AML-193 (cell line): ENCODE data around the gene RBMS1.

Experiments
- DNase-seq, 2 experiments: peaks; one replicate each; lab custom pipeline; 2025; lab: John Stamatoyannopoulos, UW

The RBMS1 gene

DNA sequence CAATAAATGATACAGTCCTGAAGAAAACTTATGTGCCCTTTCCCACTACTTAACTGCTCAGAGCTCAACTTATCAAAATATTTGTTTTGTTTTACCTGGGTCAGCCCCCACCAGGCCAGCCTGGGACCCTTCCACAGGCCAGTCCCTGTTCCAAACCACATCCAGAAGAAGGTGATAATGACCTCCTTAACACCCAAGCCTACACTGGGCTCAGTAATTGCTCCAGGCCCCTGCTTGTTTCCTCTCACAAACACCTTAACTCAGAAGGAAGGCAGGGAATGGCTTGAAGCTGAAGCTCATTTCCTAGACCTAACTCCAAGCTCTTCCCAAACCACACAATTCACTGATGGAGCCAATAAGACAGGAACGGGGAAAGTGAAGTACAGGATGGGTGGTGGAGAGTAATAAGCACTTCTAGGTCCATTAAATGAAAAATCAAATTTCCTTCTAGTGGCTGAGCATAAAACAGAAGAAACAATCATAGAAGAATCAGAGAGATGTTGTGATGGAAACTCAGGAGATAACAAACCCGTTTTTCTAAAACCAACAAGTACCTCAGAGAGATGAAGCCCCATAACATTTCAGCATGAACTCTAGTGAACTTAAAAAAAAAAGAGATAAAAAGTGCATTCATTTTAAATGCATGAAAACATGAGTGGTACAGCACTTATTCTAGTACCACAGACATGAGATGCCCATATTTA lies 160.1 kb downstream of the RBMS1 start:
- no peak for DNase-seq

DNA sequence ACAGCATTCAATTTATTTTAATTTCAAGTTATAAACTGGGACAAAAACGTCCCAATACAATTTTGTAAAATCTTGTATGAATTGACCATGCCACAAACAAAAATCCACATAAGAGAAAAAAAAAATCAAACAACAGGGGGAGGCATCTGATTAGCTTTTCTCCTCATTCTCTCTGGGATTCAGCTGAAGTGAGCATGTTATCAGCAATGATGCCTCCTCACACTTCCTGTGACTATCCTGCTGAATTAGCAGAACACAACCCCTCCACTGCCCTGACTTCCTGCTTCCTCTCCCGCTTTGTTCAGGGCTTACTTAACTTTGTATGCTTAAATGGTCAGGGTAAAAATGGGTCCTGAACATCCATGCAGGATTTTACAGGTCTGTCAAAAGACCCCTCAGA lies 161.3 kb downstream of the RBMS1 start:
- DNase-seq = peak; percentile 47

DNA sequence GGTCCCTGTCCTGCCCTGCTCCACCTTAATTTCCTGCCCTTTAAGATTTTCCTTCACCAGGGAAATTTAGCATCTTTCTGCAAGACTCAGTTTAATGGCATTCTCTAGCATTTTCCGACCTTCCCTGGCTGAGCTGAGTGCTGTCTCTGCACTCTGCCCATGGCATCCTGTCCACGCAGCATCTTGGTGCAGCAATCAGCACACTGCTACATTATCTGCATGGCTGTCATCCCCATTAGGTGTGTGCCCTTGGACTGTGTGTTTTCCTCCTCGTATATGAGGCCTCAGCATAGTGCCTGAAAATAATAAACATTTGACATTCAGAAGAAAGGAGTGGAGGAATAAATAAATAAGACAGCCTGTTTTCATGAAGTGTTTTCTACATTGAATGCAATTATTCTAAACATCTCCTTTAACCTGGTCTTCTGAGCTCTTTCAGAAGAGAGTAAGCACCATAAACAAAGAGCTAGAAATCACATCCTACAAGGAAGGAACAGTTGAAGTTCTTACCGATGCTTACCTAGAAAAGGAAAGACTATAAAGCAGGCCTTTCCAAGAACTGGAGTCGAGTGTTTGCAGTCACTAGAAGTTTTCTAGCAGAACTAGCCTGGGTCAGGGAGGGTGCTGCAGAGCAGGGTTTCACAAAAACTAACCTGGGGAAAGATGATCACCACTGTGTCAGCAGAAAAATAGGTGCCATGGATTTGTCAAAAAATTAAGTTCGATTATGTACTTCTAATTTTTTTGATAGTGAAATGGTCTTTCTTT lies 162.2 kb downstream of the RBMS1 start:
- no peak for DNase-seq

DNA sequence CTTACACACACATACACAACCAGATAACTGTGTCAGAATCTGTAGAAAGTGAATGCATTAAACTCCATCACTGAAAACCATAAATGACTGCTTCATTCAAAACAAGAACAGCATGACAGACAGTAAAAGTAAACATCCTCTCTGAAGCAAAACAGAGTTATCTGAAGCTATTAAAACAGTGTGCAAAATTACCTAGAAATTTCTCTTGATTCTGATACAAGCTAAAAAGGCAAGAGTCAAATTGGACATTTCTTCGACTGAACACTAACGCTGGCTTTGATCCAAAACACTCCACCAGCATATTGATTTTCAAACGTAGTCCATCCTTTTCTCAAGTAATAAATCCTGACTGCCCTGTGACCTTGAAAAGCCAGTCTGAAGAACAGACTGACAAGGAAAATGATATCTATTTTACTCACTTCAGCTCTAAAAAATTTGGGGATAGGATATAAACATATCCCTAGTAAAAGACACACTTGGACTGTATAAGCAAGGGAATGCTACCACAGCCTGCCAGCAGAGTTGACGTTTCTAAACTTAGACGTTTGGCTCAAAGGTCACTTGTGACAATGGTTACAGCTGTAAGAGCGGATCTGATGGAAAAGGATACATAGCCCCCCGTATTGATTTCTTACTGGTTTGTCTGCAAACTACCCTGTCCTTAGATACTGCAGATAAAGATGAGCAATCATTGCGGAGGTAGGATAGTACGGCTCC lies 164.6 kb downstream of the RBMS1 start:
- DNase-seq = no peak

DNA sequence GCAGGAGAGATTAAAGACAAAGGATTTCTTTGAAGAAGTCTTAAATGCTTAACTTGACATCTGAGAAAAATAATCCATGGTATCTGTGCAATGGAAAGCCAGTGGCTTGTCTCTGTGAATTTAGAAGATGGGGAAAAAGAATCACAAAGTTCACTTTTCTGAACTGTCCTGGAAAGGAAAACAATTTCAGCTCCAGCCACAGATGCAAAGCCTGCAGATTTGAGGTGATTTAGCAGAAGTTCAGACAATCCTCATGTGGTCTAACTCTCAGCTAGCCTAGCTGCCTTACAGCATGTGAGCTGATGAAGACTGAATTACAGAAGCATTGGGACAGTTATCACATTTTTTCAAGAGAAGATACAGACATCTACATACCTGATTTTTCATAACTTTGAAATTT lies 166.8 kb downstream of the RBMS1 start:
- no peak for DNase-seq

DNA sequence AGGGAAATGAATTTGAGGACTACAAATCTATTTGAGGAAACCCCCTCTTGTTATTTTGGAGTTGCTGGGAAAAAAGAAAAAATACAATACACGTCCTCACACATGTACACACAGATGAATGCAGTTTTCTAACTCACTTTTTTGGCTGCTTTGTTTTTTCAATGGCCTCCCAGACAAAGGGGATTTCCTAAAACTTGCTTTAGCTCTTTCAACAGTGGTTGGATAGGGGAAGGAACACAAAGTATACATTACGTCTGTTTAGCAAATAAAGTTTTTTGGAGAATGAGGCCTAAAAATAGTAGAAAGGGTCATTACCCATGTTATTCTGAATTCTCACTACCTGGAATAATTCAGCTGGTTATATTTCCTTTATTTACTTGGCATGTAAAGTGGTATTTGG lies 168.2 kb downstream of the RBMS1 start:
- DNase-seq = no peak

DNA sequence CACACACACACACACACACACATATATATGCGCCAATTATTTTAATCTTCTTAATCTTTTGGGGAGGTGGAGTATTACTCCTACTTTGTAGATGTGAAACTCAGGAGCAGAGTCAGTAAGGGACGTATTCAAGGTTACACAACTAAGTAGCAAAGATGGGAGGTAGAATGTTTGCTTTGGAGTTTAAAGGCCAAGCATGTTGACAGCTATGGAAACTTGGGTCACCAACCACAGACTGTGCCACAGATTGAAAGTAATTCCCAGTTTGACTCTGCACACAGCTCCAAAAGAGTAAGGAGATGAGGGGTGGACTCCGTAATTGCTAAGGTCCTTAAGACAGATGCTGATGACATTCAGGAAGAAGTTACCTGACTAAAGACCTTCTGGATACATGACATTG lies 168.7 kb downstream of the RBMS1 start:
- DNase-seq = no peak

DNA sequence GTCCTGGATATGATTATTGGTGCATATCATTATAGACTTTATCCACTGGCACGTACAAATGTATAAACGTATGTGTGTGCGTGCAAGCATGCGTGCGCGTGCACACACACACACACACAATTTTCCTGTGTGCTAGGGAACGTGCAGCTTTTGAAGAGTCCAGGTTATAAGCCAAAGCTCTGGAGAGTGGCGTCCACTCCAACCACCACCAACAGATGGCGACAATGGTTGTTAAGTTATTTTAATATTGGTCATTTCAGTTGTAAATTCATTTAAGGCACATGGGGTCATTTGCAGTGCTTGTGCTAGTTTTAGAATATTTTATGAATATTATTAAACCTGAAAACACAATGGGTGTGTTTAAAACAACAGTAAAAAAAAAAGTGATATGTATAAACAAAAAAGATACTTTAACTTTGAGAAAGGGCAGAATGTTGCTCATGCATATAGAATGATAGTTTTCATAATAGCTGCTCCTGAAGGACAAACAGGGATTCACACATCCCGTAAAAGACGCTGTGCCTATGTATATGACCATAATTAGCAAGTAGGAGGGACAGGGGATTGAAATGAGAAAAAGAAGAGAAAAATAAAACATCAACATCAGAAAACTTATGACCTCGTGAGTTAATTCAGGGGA lies 169.3 kb downstream of the RBMS1 start:
- peak; percentile 29 to 38 for DNase-seq

DNA sequence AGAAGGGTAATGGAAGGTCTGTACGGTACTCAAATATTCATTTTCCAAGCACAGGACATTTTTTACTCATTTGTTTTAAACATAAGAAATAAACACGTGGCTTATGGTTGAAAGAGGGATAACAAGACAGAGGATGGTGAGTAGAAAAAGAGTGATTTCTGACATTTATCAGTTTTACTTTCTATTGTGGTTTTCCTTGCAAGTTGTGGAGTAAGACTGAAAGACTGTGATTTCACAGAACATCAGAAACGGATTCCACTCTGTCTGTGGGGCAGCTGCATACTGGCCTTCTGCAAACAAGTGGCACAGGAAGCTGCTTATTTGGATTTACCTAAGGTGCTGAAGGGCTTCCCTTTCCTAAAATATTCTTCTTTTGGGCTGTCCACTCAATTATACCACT lies 171.3 kb downstream of the RBMS1 start:
- DNase-seq = no peak

DNA sequence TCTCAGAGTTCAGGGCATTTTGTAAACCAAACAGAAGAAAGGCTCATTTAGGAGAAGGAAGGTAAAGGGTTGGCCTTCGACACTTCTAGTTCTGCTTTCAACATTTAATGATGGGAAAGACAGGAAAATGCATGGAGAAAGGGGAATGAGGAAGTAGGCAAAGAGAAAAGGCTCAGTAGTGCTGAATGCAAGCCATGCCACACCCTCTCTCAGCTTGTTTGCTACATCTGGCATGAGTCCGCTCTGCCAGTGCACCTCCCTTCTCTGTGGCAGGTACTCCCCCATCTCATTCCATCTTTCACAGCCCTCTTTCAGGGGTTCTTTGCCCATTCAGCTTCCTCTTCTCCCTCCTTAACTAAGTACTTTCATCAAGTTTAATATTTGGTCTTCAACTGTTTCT lies 172.6 kb downstream of the RBMS1 start:
- no peak for DNase-seq

DNA sequence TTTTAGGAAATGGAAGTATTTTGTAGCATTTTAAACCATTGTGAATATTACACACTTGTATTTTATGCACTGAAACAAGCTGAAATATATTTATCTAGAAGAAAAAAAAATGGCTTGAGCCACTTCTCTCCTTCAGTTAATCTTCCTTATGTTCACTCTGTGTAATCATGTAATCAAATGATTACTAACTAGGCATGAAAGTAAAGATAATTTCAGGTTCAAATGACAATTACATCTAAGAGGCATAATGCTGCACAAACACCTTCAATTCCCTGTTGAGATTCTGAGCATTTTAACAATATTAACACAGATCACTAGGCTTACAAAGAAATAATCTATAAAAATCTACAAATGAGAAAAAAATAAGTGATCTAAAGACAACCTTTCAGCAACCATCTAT lies 173.9 kb downstream of the RBMS1 start:
- no peak for DNase-seq

DNA sequence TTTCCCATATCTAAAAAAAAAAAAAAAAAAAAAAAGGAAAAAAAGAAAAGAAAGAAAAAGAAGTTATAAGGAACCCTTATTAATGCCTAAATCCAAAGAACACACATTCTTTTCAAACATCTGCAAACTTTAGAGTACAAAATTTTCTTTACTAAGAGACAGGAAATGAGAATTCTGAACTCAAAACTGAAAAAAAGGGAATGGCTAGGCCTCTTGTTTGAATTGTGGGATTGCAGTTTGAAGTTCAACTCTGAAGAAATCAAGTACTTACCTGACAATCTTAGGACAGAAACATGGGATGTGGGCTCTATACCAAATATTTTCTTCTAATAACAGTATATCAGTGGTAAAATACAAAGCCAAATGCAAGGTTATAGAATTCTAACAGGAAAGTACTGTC lies 175.4 kb downstream of the RBMS1 start:
- no peak for DNase-seq

DNA sequence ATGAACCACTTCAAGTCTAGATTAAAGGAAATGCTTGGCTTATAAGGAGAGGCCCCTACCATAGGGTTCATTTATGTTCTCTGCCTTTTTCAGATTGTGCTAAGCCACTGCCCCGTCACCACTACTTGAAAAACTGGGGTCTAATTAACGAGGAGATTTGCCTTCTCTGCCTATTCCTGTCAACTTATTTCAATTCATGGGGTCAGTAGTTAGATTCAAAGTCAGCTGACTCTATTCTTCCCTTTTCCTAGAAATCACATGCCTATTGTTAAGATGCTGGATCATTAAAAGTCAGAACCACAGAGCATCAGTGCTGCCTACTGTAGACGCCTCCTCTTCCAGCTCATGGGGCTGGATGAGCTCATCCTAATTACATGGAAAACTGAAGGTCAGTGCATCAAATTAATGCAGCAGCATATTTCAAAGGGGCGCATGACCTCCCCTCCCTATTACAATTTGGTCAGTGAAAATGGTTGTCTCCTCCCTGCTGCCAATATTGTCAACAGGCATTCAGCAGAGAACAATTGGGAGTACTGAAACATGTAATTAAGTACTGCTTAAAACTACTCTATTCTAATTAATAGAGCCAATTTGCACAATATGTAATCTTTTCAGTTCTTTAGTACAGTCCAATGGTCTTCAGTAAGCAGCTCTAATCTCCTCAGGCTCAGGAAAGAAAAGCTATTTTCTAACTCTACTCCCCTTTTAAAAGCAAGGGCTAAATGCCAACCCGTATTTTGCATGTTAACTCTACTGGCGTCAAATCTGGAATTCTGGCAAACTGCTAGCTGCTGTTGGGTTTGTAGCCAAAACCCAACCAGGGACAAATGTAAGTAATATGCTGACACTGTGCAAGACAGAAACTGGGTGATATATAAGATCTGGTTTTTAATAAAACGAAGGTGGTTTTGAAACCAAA lies 176.2 kb downstream of the RBMS1 start:
- no peak for DNase-seq

DNA sequence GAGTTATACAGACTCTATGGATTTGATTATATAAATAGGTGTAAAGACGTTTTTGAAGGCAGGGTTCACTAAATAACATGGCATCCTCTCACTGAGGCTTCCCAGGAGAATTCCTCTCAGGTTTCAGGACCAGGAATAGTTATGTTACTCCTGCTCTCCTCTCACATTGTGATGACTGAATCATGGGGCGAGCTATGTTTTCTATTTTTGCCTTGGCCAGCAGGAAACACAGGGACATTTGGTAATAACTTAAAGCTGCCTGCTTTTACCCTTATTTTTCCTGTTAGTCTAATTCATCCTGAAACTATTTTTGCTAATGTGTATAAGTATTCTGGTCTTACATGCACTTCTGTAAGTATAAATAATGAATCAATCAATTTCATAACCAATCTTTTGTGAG lies 178.3 kb downstream of the RBMS1 start:
- DNase-seq = no peak

DNA sequence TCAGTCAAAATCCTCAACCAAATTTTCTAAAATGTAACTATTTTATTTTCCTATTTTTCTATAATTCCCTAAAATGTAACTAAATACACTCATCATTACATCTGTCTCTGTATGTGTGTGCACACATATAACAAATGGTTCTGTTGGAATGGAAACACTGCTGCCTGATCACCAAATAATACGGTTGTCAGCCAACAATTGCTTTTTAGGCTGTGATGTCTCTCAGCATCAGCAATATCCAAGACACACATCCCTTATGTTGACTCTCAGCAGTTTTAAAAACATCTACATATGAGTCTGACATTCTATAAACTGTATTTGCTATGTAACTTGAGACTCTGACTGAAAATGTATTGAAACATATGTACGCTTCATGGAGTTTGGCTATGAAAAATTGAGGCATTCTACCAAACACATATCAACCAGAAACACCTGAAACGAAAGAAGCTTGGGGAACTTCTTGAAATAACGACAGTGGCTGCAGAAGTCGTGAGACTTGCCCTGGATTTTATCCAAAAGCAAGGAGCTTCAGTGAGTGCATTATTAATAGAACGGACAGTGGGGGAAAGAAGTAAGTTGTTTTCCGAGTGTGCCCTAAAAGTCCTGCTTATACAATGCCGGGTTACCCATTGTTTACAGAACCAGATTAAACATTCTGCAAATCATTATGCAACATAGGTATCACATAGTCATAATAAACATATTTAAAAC lies 183.3 kb downstream of the RBMS1 start:
- no peak for DNase-seq

DNA sequence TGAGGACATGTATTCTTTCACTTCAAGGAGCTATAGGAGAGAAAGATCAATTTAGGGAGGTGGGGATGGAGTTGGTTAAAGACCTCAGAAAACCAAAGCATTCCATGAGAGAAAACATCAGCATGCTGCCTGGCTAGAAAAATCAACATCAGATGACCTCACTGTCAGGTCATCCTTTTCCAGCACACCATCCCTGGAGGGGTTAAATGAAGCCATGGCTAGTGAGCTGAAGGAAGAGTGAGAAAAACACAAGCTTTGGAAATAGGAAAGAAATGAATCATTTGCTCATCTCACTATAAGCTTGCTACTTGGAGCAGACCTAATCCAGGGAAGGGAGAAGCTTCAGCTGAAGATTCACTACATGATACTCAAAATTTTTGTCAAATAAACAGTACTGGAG lies 184.0 kb downstream of the RBMS1 start:
- no peak for DNase-seq

DNA sequence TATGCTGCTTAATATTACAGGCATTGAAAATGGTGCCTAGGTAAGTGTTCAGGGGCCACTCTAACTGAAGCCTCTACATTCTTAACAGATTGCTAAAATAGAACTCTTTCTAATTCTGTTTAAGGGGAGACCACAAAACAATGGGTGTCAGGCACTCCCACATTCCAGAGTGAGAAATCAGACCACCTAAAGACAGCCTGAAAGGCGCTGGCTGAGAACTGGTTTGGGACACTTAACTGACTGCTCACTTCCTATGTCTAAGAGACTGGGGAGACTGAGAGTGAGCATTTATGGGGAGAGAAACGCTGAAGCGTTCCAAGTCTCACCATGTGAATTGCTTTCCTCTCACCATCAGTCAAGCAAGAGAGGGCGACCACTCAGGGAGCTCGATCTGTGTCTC lies 184.7 kb downstream of the RBMS1 start:
- no peak for DNase-seq

DNA sequence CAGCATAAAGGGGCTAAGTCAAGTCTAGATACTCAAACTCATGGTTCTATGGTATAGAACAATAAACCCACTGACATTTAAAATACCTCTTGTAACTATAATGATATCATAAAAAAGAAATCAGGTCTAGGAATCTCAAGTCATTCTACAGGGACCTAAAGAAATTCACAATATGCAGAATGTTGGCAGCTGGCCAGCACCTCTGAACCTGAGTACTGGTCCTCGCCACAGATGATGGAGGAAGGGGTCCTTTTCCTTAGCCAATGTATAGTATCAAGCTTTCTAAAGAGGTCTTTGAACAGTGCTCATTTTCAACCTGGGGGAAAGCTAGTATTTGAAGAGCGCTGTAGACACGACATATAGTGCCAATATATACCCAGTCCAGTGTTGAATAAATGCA lies 185.1 kb downstream of the RBMS1 start:
- no peak for DNase-seq

DNA sequence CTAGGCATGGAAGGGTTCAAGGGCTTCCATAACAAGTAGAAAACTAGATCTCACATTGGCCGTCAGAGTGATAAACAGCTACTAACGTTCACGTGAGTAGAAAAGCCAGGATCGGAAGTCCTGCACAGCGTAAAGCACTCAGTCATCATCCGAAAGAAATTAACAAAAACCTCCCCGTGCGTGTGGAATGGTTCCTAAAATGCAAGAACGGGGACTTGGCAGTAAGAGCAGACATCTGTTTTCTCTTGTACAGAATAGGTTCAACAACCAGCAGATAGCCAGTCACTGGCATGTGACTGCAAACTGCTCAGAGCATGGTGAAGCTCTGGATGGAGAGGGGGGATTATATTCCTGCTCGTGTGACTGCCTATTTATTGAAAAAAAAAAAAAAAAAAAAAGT lies 186.6 kb downstream of the RBMS1 start:
- DNase-seq = no peak

DNA sequence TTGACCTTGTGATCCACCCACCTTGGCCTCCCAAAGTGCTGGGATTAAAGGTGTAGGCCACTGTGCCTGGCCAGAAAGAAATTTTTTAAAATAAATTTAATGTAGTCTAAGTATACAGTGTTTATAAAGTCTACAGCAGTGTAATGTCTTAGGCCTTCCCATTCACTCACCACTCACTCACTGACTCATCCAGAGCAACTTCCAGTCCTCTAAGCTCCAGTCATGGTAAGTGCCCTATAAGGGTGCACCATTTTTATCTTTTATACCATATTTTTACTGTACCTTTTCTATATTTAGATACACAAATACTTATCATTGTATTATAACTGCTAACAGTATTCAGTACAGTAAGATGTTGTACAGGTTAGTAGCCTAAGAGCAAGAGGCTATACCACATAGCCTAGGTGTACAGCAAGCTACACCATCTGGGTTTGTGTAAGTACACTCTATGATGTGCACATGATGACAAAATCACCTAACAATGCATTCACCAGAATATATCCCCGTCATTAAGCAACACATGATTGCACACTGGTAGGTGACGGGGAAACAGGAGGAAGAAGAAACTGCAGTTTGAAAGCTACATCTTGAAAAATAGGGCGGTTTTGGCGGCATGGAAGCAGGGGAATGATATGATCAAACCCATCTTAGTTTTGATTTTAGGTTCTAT lies 188.4 kb downstream of the RBMS1 start:
- no peak for DNase-seq
